GM21786 (cell line): ENCODE measurements around the gene HBG2.

Experiments used
- ATAC-seq: cut with Tn5 transposase; IDR thresholded peaks from one replicate; pipeline ENCODE4 v1.9.1; 2021; ENCODE audit not compliant: unreplicated experiment

Gene HBG2

GRCh38 chr11:5231111-5231510, 23.5 kb downstream of the HBG2 start:
- no peak for ATAC-seq

- ATAC-seq: no peak
Observed at GRCh38 chr11:5230266-5230665, 24.3 kb downstream of the HBG2 start.

GRCh38 chr11:5229796-5230195, 24.8 kb downstream of the HBG2 start:
- no peak for ATAC-seq

GRCh38 chr11:5229356-5229755, 25.2 kb downstream of the HBG2 start:
- no peak for ATAC-seq

GRCh38 chr11:5228124-5228523, 26.5 kb downstream of the HBG2 start:
- no peak for ATAC-seq

GRCh38 chr11:5227681-5228080, 26.9 kb downstream of the HBG2 start:
- no peak for ATAC-seq

- no peak for ATAC-seq
Observed at GRCh38 chr11:5226732-5227310, 27.8 kb downstream of the HBG2 start, which contains the start of gene HBB. Gene HBB, minus strand, starts transcription at chr11:5227071. Its CDS starts 50 bp downstream, at chr11:5227021.

- no peak for ATAC-seq
Observed at GRCh38 chr11:5225480-5225871, 29.1 kb downstream of the HBG2 start.

GRCh38 chr11:5224538-5225479, 29.8 kb downstream of the HBG2 start:
- ATAC-seq: no peak

- no peak for ATAC-seq
Observed at GRCh38 chr11:5223686-5224085, 30.9 kb downstream of the HBG2 start.

GRCh38 chr11:5223146-5223545, 31.4 kb downstream of the HBG2 start:
- no peak for ATAC-seq

- no peak for ATAC-seq
Observed at GRCh38 chr11:5210376-5210885, 44.1 kb downstream of the HBG2 start.

- ATAC-seq: no peak
Observed at GRCh38 chr11:5204787-5205186, 49.8 kb downstream of the HBG2 start.

- ATAC-seq: no peak
Observed at GRCh38 chr11:5203366-5203765, 51.2 kb downstream of the HBG2 start.
